Neural progenitor cell (in vitro differentiated cells): Measurements from ENCODE around the gene GLO1. TPM values are rescaled to one million over a fixed set of nuclear protein-coding genes. Genes with fewer than 3 reads are reported as not detected.
A peak's percentile ranks its signal among the peaks of the same experiment; 100 is the strongest.

Experiments used
- DNase-seq: peaks from one replicate; pipeline ENCODE4 v3.0.0-alpha.2; 2016; ENCODE audit warnings: low spot score
- H2AFZ ChIP-seq: fragments of 200-600 bp; sonication (generic); replicated peaks from 2 replicates; pipeline ENCODE4 v1.6.1; 2016; ENCODE audit warnings: antibody characterized with exemption
- H3F3A ChIP-seq: fragments of 200-600 bp; sonication (generic); 2 replicates; pipeline ENCODE4 v1.6.1; 2016; ENCODE audit warnings: antibody characterized with exemption, low read depth
- H3K27ac ChIP-seq: fragments of 200-600 bp; sonication (generic); 2 replicates; pipeline ENCODE4 v1.5.1; 2016; ENCODE audit warnings: mild to moderate bottlenecking
- H3K27me3 ChIP-seq: fragments of 200-600 bp; sonication (generic); 2 replicates; pipeline ENCODE4 v1.6.1; 2016; ENCODE audit warnings: mild to moderate bottlenecking, moderate library complexity
- H3K36me3 ChIP-seq: fragments of 200-600 bp; sonication (generic); 2 replicates; pipeline ENCODE4 v1.5.1; 2016
- H3K4me1 ChIP-seq: fragments of 200-600 bp; sonication (generic); 2 replicates; pipeline ENCODE4 v1.6.1; 2016; ENCODE audit warnings: mixed run types
- H3K4me2 ChIP-seq: fragments of 200-600 bp; sonication (generic); 2 replicates; pipeline ENCODE4 v1.6.1; 2016
- H3K4me3 ChIP-seq: fragments of 200-600 bp; sonication (generic); 2 replicates; pipeline ENCODE4 v1.5.1; 2016
- H3K79me2 ChIP-seq: fragments of 200-600 bp; sonication (generic); 2 replicates; pipeline ENCODE4 v1.6.1; 2016; ENCODE audit warnings: low read depth
- H3K9ac ChIP-seq: fragments of 200-600 bp; sonication (generic); 2 replicates; pipeline ENCODE4 v1.6.1; 2016
- H3K9me3 ChIP-seq: fragments of 200-600 bp; sonication (generic); 2 replicates; pipeline ENCODE4 v1.5.1; 2016; ENCODE audit warnings: low read depth
- H4K20me1 ChIP-seq: fragments of 200-600 bp; sonication (generic); 2 replicates; pipeline ENCODE4 v1.6.1; 2016; ENCODE audit warnings: low read depth
- H3K27ac Mint-ChIP-seq: 3 replicates; pipeline ENCODE4 v1.8.0; 2021; ENCODE audit warnings: mixed read lengths
- H3K27me3 Mint-ChIP-seq: 2 replicates; pipeline ENCODE4 v1.8.0; 2022; ENCODE audit warnings: low read depth, mild to moderate bottlenecking, inconsistent platforms, moderate library complexity, mixed read lengths; ENCODE audit not compliant: insufficient read depth
- H3K36me3 Mint-ChIP-seq: 3 replicates; pipeline ENCODE4 v1.8.0; 2021; ENCODE audit warnings: mixed read lengths
- H3K4me1 Mint-ChIP-seq: 3 replicates; pipeline ENCODE4 v1.8.0; 2021; ENCODE audit warnings: mixed read lengths
- H3K4me3 Mint-ChIP-seq: 3 replicates; pipeline ENCODE4 v1.8.0; 2021; ENCODE audit warnings: mild to moderate bottlenecking, moderate library complexity, mixed read lengths
- H3K9me3 Mint-ChIP-seq: 3 replicates; pipeline ENCODE4 v1.8.0; 2020; ENCODE audit warnings: mixed read lengths
- CTCF ChIP-seq: fragments of 200-600 bp; sonication (generic); IDR thresholded peaks from 2 replicates; pipeline ENCODE4 v1.5.1; 2017; ENCODE audit warnings: antibody characterized with exemption, mild to moderate bottlenecking
- EZH2 ChIP-seq: fragments of 200-600 bp; sonication (generic); IDR thresholded peaks from 2 replicates; pipeline ENCODE4 v1.6.1; 2017; ENCODE audit warnings: antibody characterized with exemption, mild to moderate bottlenecking, moderate library complexity
- EZH2phosphoT487 ChIP-seq: fragments of 200-600 bp; sonication (generic); IDR thresholded peaks from 2 replicates; pipeline ENCODE4 v1.6.1; 2017; ENCODE audit warnings: antibody characterized with exemption
- total RNA-seq: library from RNA; depleted of rRNA; stranded (reverse); fragments of >200 nt; gene quantifications from 2 replicates; pipeline ENCODE4 v1.2.3, GENCODE V29; 2015; ENCODE audit warnings: low replicate concordance

GLO1 gene
- total RNA-seq, 1 donor from 2014 or later = 525 TPM

- H3F3A ChIP-seq = peaks cover 3% of the 10 kb centered on the region
- no peaks in the 10 kb centered on the region for H3K4me1 ChIP-seq
- no peaks in the 10 kb centered on the region for H3K4me1 Mint-ChIP-seq
- no peak overlapping the region for H2AFZ ChIP-seq
- no peak for DNase-seq
- H3K4me3 ChIP-seq = no peak overlapping the region
- H3K79me2 ChIP-seq = peaks cover 98% of the 10 kb centered on the region
- peaks cover 74% of the 10 kb centered on the region for H3K36me3 Mint-ChIP-seq
- TF ChIP-seq EZH2 = no peak
- TF ChIP-seq CTCF = no peak
- TF ChIP-seq EZH2phosphoT487 = no peak
- no peak overlapping the region for H3K9ac ChIP-seq
- H3K27me3 Mint-ChIP-seq = peaks cover 2% of the 10 kb centered on the region
- H3K9me3 ChIP-seq = peaks cover 2% of the 10 kb centered on the region
- peaks cover 60% of the 10 kb centered on the region for H3K9me3 Mint-ChIP-seq
- peaks cover 19% of the 10 kb centered on the region for H4K20me1 ChIP-seq
- H3K27me3 ChIP-seq = no peaks in the 10 kb centered on the region
- peaks cover 28% of the 10 kb centered on the region for H3K36me3 ChIP-seq
- no peak overlapping the region for H3K27ac ChIP-seq
- H3K4me2 ChIP-seq = no peak overlapping the region
- H3K27ac Mint-ChIP-seq = no peak overlapping the region
- H3K4me3 Mint-ChIP-seq = no peak overlapping the region
Measured at GRCh38 chr6:38695933-38696332, 7.0 kb downstream of the GLO1 start.

- TF ChIP-seq CTCF (no peak), EZH2phosphoT487 (no peak), EZH2 (no peak)
- no peak for DNase-seq
- no peak overlapping the region for H3K4me3 Mint-ChIP-seq
- peaks cover 2% of the 10 kb centered on the region for H3K27me3 Mint-ChIP-seq
- Histone ChIP-seq H3K9ac (no peak overlapping the region), H4K20me1 (peaks cover 20% of the 10 kb centered on the region), H3K79me2 (peaks cover 98% of the 10 kb centered on the region), H2AFZ (no peak overlapping the region), H3K4me3 (no peak overlapping the region), H3K4me2 (no peak overlapping the region), H3K4me1 (no peaks in the 10 kb centered on the region), H3F3A (peaks cover 3% of the 10 kb centered on the region), H3K27me3 (no peaks in the 10 kb centered on the region), H3K27ac (no peak overlapping the region), H3K9me3 (peaks cover 2% of the 10 kb centered on the region), H3K36me3 (peaks cover 26% of the 10 kb centered on the region)
- H3K27ac Mint-ChIP-seq = no peak overlapping the region
- peaks cover 71% of the 10 kb centered on the region for H3K36me3 Mint-ChIP-seq
- no peaks in the 10 kb centered on the region for H3K4me1 Mint-ChIP-seq
- peaks cover 56% of the 10 kb centered on the region for H3K9me3 Mint-ChIP-seq
Measured at GRCh38 chr6:38695227-38695900, 7.6 kb downstream of the GLO1 start.

GRCh38 chr6:38688579-38689087, 14.3 kb downstream of the GLO1 start:
- Mint-ChIP-seq H3K36me3 (peaks cover 33% of the 10 kb centered on the region), H3K27ac (no peak overlapping the region), H3K4me3 (no peak overlapping the region), H3K27me3 (no peaks in the 10 kb centered on the region), H3K4me1 (peaks cover 12% of the 10 kb centered on the region), H3K9me3 (peaks cover 6% of the 10 kb centered on the region)
- Histone ChIP-seq H3K27me3 (no peaks in the 10 kb centered on the region), H4K20me1 (peaks cover 63% of the 10 kb centered on the region), H2AFZ (no peak overlapping the region), H3K4me2 (peak overlapping the region; percentile 33), H3K4me1 (peaks cover 9% of the 10 kb centered on the region), H3K9me3 (no peaks in the 10 kb centered on the region), H3K79me2 (peaks cover 96% of the 10 kb centered on the region), H3K4me3 (no peak overlapping the region), H3F3A (peaks cover 15% of the 10 kb centered on the region), H3K36me3 (peaks cover 20% of the 10 kb centered on the region), H3K9ac (peak overlapping the region; percentile 2), H3K27ac (peak overlapping the region; percentile 80)
- peak; percentile 32 for DNase-seq
- TF ChIP-seq EZH2phosphoT487 = no peak
- no peak for TF ChIP-seq CTCF
- TF ChIP-seq EZH2 = no peak
